GM19468 (cell line): ENCODE results near the gene GNAS-AS1.
A peak's percentile ranks its signal among the peaks of the same experiment; 100 is the strongest.

Experiments
- ATAC-seq: cut with Tn5 transposase; IDR thresholded peaks from one replicate; pipeline ENCODE4 v1.9.1; 2021; ENCODE audit warnings: mild to moderate bottlenecking, moderate library complexity, moderate number of reproducible peaks; ENCODE audit not compliant: unreplicated experiment; ENCODE audit errors: extremely low read depth

GNAS-AS1 gene

GRCh38 chr20:58850693-58851174, at the start of gene GNAS-AS1:
Gene GNAS-AS1, minus strand, starts transcription at chr20:58850902.
- ATAC-seq, result peak; percentile 66

DNA sequence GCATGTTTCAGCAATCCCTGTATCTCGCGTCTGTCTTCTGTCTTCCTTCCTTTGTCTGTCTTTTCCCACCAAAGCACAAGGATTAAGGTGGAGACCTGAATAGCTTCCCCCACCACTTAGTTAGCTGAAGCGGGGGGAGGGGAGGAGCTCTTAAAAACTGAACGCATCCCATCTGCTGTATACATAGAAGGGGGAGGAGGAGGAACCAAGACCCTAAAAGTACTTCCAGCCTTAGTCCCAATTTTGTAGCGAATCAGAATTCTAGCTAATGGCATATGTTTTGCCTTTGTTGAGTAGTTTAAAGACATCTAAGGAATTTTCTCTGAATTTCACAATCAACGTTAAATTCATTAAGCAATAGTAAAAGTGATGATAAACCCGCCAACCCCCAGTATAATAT, 49.7 kb upstream of the GNAS-AS1 start:
- ATAC-seq, result no peak

DNA sequence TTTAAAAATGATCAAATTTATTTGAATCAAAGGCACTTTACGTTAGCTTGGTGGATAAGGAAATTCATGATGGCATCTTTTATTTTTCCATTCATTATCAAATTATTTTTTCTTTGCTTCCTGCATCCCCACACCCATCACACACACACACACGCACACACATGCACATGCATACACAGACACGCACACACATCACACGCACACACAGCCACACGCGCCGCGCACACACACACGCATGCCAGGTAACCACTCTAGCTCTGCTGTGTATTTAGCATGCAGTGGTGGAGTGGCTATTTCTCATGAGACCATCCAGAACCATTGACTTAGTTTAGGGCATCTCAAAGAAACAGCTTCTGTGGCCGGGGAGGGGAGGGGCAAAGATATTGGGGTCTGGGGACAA, 48.8 kb upstream of the GNAS-AS1 start:
- ATAC-seq, result no peak

GRCh38 chr20:58898629-58899408, 48.1 kb upstream of the GNAS-AS1 start:
- ATAC-seq, result no peak

DNA sequence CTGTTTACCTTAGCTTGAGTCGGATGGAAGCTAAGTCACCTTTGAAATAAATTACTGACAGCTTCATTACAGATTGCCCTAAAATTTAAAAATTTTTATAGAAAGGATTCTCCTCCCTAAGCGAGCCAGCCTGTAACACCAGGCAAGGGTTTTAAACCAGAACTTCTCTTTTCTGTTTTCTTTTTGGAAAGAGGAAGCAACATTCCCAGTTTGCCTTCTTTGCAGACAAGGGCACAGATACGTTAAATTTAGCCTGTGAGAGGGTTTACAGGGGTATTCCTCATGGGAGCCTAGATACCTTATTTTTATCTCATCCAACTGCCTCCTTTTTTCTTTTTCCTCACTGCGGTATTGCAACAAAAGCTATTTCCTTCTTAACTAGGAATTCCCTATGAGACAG, 46.8 kb upstream of the GNAS-AS1 start:
- ATAC-seq, result no peak

GRCh38 chr20:58896820-58897219, 46.1 kb upstream of the GNAS-AS1 start:
- ATAC-seq, result no peak

- ATAC-seq, result no peak
These were observed 44.9 kb upstream of the GNAS-AS1 start for GRCh38 chr20:58895448-58896180.

GRCh38 chr20:58894652-58895447, 44.1 kb upstream of the GNAS-AS1 start:
- no peak for ATAC-seq

GRCh38 chr20:58893355-58894120, 42.8 kb upstream of the GNAS-AS1 start:
- ATAC-seq, result no peak

GRCh38 chr20:58892932-58893224, 42.2 kb upstream of the GNAS-AS1 start:
- no peak for ATAC-seq

- no peak for ATAC-seq
These were observed 41.6 kb upstream of the GNAS-AS1 start for GRCh38 chr20:58892141-58892931.

GRCh38 chr20:58891718-58892140, 41.0 kb upstream of the GNAS-AS1 start:
- ATAC-seq, result no peak

GRCh38 chr20:58891086-58891717, 40.5 kb upstream of the GNAS-AS1 start:
- peak; percentile 17 for ATAC-seq

GRCh38 chr20:58890518-58891085, 39.9 kb upstream of the GNAS-AS1 start:
- ATAC-seq, result no peak

DNA sequence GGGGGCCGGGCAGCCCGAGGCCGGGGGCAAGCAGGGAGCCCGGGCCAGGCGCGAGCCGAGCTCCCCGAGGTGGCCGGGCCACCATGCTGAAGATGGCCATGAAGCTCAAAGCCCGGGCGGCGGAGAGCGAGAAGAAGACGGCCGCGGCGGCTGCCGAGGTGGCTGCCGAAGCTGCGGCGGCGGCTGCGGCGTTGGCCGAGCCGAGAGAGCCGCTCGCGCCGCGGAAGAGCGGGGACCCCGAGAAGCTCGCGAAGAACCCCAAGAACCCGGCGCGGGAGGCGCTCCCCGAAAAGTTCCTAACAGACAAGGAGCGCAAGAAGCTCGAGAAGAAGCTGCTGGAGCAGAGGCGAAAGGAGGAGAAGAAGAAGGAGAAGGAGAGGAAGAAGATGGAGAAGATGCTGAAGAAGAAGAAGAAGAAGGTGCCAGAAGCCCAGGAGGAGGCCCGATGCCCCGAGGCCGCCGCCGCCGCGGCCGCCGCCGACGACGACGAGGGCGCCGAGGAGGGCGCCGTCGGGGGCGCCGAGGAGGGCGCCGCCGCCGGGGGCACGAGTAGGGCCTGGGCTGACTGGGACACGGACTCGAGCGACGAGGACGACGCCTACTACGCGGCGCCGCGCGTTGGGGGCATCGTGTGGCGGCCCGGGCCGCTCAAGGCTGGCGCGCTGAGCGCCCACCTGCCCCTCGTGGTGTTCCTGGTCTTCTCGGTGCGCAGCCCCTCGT, 39.3 kb upstream of the GNAS-AS1 start:
- ATAC-seq, result no peak

GRCh38 chr20:58889334-58889760, 38.6 kb upstream of the GNAS-AS1 start:
- ATAC-seq, result no peak

- no peak for ATAC-seq
These were observed 38.0 kb upstream of the GNAS-AS1 start for GRCh38 chr20:58888521-58889333.
